GM10266 (cell line): ENCODE results near the gene TMEM184B.

Experiments
- DNase-seq: peaks from one replicate; pipeline ENCODE4 v3.0.0; 2012; ENCODE audit errors: extremely low spot score
- CTCF ChIP-seq: IDR thresholded peaks from 2 replicates; pipeline ENCODE4 v1.5.1; 2012; ENCODE audit warnings: mild to moderate bottlenecking, low read depth; ENCODE audit not compliant: control insufficient read depth, insufficient read depth; ENCODE audit errors: missing control alignments

The TMEM184B gene

GRCh38 chr22:38271101-38271500, 1.7 kb downstream of the TMEM184B start:
- DNase-seq: no peak
- no peak for TF ChIP-seq CTCF

- DNase-seq: no peak
- no peak for TF ChIP-seq CTCF
Measured at GRCh38 chr22:38270091-38270992, 2.5 kb downstream of the TMEM184B start.

DNA sequence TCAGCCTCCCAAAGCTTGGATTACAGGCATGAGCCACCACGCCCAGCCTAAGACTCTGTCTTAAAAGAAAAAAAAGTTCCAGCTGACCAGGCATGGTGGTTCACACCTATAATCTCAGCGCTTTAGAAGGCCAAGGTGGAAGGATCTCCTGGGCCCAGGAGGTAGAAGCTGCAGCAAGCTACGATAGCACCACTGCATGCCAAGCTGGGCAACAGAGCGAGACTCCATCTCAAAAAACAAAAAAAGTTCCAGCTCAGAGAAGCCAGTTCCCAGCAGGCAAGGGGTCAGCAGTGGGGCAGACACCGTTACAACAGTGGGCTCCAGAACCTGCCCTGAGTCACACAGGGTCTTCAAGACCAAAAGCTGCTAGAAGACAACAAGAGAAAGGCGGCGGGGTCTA, 3.3 kb downstream of the TMEM184B start:
- no peak for DNase-seq
- no peak for TF ChIP-seq CTCF

DNA sequence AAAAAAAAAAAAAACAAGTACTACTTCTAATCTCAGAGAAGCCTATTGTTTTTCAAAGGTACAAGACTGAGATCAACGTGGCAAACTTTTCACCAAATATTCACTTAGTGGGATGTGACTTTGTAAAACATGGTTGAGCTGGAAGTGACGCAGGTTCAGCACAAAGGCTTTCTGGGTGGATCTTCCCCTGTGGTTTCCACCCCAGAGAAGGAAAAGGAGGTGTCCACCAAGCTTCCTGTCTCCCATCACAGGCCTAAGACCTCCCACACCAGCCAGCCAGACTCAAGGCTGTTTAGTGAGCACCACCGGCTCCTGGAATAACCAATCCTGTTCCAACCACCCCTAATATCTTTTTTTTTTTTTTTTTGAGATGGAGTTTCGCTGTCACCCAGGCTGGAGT, 5.7 kb downstream of the TMEM184B start:
- TF ChIP-seq CTCF: no peak
- DNase-seq: no peak

DNA sequence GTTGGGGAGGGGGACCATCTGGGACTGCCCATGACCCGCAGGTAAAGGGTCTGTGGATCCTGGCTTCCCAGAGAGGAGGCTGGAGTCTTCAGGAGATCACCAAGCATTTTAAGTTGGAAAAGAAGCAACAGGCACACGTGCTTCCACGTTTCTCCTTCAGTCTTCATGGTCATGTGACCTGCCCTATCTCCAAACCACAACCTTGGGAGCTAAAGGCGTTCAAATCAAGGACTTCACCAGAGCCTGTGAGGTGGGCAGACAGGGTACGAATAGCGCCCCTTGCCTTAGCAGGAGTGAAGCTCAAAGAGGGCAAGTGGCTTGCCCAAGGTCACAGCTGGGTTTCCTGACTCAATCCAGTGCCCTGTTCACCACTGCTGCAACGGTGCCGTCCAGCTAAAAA, 6.7 kb downstream of the TMEM184B start:
- DNase-seq: no peak
- no peak for TF ChIP-seq CTCF

GRCh38 chr22:38264322-38264843, 8.4 kb downstream of the TMEM184B start:
- no peak for TF ChIP-seq CTCF
- no peak for DNase-seq
